GM21717 (cell line): ENCODE results near the gene RERG.
A peak's percentile ranks its signal among the peaks of the same experiment; 100 is the strongest.
"Not testable (repeated sequence)": the region's sequence is repeated elsewhere in the genome, so short reads cannot be mapped to it uniquely, and the experiment has no call there.

Source experiments
- ATAC-seq: cut with Tn5 transposase; IDR thresholded peaks from one replicate; pipeline ENCODE4 v1.9.1; 2021; ENCODE audit warnings: mild to moderate bottlenecking, moderate library complexity; ENCODE audit not compliant: unreplicated experiment

RERG gene

GRCh38 chr12:15220915-15221885, at the start of gene RERG:
RERG (minus strand) TSS chr12:15221417; CDS start chr12:15217489, 3,928 bp downstream.
- ATAC-seq: peak; percentile 97

- no peak for ATAC-seq
Observed at GRCh38 chr12:15270591-15270990, 49.4 kb upstream of the RERG start.

GRCh38 chr12:15268927-15269552, 47.8 kb upstream of the RERG start:
- ATAC-seq: peak; percentile 73

- ATAC-seq: no peak
Observed at GRCh38 chr12:15268309-15268708, 47.1 kb upstream of the RERG start.

GRCh38 chr12:15265875-15266274, 44.7 kb upstream of the RERG start:
- ATAC-seq: no peak

- no peak for ATAC-seq
Observed at GRCh38 chr12:15256761-15257160, 35.5 kb upstream of the RERG start.

- ATAC-seq: no peak
Observed at GRCh38 chr12:15253990-15254389, 32.8 kb upstream of the RERG start.

- ATAC-seq: no peak
Observed at GRCh38 chr12:15244926-15245325, 23.7 kb upstream of the RERG start.

- ATAC-seq: no peak
Observed at GRCh38 chr12:15244341-15244740, 23.1 kb upstream of the RERG start.

- no peak for ATAC-seq
Observed at GRCh38 chr12:15243102-15243501, 21.9 kb upstream of the RERG start.

GRCh38 chr12:15240898-15241297, 19.7 kb upstream of the RERG start:
- ATAC-seq: no peak

- no peak for ATAC-seq
Observed at GRCh38 chr12:15234508-15234907, 13.3 kb upstream of the RERG start.

GRCh38 chr12:15234011-15234410, 12.8 kb upstream of the RERG start:
- ATAC-seq: no peak

- ATAC-seq: no peak
Observed at GRCh38 chr12:15232959-15233358, 11.7 kb upstream of the RERG start.

- ATAC-seq: no peak
Observed at GRCh38 chr12:15231493-15231892, 10.3 kb upstream of the RERG start.

- ATAC-seq: no peak
Observed at GRCh38 chr12:15230751-15231150, 9.5 kb upstream of the RERG start.

GRCh38 chr12:15230137-15230536, 8.9 kb upstream of the RERG start:
- ATAC-seq: no peak

- ATAC-seq: no peak
Observed at GRCh38 chr12:15227004-15227679, 5.9 kb upstream of the RERG start.

- ATAC-seq: not testable (repeated sequence)
Observed at GRCh38 chr12:15225863-15226218, 4.6 kb upstream of the RERG start.

- ATAC-seq: no peak
Observed at GRCh38 chr12:15225136-15225862, 4.1 kb upstream of the RERG start.

- ATAC-seq: no peak
Observed at GRCh38 chr12:15222219-15222618, 1.0 kb upstream of the RERG start.
